Natural killer cell (primary cell): ENCODE measurements around the gene VILL. TPM values are rescaled to one million over a fixed set of nuclear protein-coding genes. Genes with fewer than 3 reads are reported as not detected.

Experiments
- ATAC-seq, 3 donors: fragments of 150-1000 bp in 2 of 3; fragments of 200-7000 bp in 1 of 3; cut with Tn5 transposase; 1 replicate in 1 of 3; 2 replicates in 2 of 3; pipeline ENCODE4 v1.10.0; 2021; ENCODE audit warnings: mild to moderate bottlenecking in 2 of 3, moderate library complexity in 2 of 3
- DNase-seq, 2 donors: peaks; one replicate each; pipeline versions ENCODE4 v3.0.0 to v3.0.0-alpha.2; 2013 to 2021; ENCODE audit warnings: mixed read lengths in 1 of 2
- H3K27ac ChIP-seq: one replicate; pipeline ENCODE4 v1.5.1; 2013; ENCODE audit warnings: mild to moderate bottlenecking, low read length
- H3K27me3 ChIP-seq: one replicate; pipeline ENCODE4 v1.6.1; 2013; ENCODE audit warnings: low read length; ENCODE audit not compliant: control insufficient read depth, insufficient read depth
- H3K36me3 ChIP-seq: one replicate; pipeline ENCODE4 v1.6.1; 2013; ENCODE audit warnings: low read length; ENCODE audit not compliant: control insufficient read depth, insufficient read depth
- H3K4me1 ChIP-seq: one replicate; pipeline ENCODE4 v1.6.1; 2013; ENCODE audit warnings: low read length; ENCODE audit not compliant: control insufficient read depth, insufficient read depth
- H3K4me3 ChIP-seq: one replicate; pipeline ENCODE4 v1.5.1; 2013; ENCODE audit warnings: low read length
- H3K9me3 ChIP-seq: one replicate; pipeline ENCODE4 v1.6.1; 2013; ENCODE audit warnings: low read length; ENCODE audit not compliant: control insufficient read depth, insufficient read depth
- H3K27ac Mint-ChIP-seq, 2 donors: one replicate each; pipeline ENCODE4 v1.8.0; 2022; ENCODE audit warnings: mild to moderate bottlenecking in 2 of 2, mixed read lengths in 2 of 2, moderate library complexity in 1 of 2
- H3K27me3 Mint-ChIP-seq, 2 donors: one replicate each; pipeline ENCODE4 v1.8.0; 2022; ENCODE audit warnings: low read depth in 2 of 2, mixed read lengths in 2 of 2
- H3K36me3 Mint-ChIP-seq: one replicate; pipeline ENCODE4 v1.8.0; 2022; ENCODE audit warnings: mixed read lengths
- H3K4me1 Mint-ChIP-seq, 2 donors: one replicate each; pipeline ENCODE4 v1.8.0; 2022; ENCODE audit warnings: mixed read lengths in 2 of 2
- H3K4me3 Mint-ChIP-seq: one replicate; pipeline ENCODE4 v1.8.0; 2022; ENCODE audit warnings: mild to moderate bottlenecking, moderate library complexity, mixed read lengths
- H3K9me3 Mint-ChIP-seq, 2 donors: one replicate each; pipeline ENCODE4 v1.8.0; 2022; ENCODE audit warnings: mixed read lengths in 2 of 2
- WGBS: methylation state at CpG from one replicate; pipeline ENCODE4 v1.1.7; 2013; ENCODE audit warnings: missing lambda C conversion rate; ENCODE audit not compliant: insufficient coverage; 5-methylcytosine and 5-hydroxymethylcytosine counted together
- intact Hi-C: fragments of 100-400 bp; cut with micrococcal nuclease; formaldehyde crosslinking; loops from one replicate; pipeline ENCODE4 v1.14.2; 2022
- total RNA-seq, 4 donors: library from RNA; stranded (reverse); fragments of 120-200 nt in 1 of 4; gene quantifications; one replicate each; pipeline versions ENCODE4 v1.2.3 to v1.2.4, GENCODE V29; 2013 to 2022
- TF ChIP-seq, protein P1 (sequence below): fragments of 200-600 bp; IDR thresholded peaks from one replicate; pipeline ENCODE4 v1.8.0; 2022; ENCODE audit warnings: antibody characterized with exemption

The VILL gene
- total RNA-seq, 3 donors from 2014 or later (not counting 1 experiment from before 2014, with no cell fraction given): 25.6 to 27.8 (median 26.9) TPM

DNA sequence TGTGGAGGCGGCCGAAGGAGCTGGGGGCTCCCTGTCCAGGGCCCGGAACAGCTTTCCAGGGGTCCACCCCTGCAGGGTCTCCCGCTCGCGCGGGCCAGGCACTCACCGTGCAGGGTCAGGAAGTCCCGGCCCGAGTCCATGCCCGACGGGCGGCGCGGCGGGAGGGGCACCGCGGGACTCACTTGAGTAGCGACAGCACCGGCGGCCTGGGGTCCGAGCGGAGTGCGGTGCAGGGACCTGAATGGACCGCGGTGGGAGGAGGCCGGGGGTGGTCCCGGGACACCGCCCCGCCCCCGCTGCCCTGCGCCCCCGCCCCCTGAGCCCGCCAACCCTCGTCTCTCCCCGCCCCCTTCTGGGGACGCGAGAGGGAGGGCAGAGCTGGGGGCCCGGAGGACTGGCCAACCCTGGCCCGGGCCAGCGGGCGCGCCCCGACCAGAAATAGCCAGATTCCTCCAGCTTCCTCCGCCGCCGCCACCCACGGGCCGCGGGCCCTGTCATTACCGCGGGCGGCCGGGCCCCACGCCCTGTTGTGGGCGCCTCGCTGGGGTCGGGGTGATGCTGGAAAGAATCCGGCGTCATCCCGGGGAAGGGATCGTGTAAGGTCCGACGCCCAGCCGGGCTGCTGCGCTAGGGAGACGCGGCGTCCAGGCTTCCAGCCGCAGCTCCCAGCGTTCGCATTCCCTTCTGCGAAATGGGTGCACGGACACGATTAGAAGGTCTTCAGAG, 39.0 kb downstream of the VILL start, which contains the start of gene PLCD1:
PLCD1 (minus strand) TSS at position 243 of the 726 bp plus-strand sequence; CDS start at position 140, 103 bp downstream.
- no peak within 1 kb of the TSS for H3K27ac ChIP-seq
- intact Hi-C loops: no loop called here
- peak; percentile 43 to 61 for DNase-seq

DNA sequence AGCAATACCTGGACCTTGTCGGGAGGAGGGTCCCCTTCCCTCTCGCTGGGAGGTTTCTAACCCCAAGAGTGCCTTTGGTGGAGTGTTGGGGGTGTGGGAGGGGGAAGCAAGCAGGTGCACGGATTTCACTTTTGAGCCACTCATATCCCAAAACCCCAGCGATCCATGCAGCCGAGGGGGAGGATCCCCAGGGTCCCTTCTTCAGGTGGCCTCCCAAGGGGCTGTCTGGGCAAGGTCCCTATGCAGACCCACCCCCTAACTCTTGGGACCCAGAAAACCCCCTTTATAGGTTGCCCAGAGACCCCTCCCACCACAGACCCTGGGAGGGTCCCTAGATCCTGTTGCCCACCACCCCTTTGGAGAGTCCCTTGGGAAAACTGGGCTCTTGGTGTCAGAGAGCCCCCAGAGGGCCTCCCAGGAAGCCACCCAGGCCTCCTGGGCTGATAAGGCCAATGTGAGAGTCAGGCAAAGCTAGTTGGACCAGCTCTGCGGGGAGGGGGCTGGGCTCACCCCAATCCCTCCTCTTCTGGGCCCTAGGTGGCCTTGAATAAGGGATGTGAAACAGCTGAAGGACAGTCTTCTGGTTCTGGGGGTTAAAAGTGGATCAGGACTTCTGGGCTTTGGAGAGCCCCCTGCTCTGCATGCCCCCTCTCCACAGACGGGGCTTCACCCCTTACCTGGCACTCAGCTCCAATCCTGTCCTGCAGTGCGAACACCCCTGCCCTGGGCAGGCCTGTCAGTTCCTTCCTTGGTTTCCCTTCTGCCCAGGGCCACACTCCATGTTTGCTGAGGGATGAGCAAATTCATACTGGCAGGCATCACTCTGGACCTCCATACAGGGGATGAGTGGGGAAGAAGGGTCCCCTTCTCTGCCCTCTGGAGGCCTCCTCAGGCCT, 39.8 kb downstream of the VILL start:
- Mint-ChIP-seq H3K27ac (peak overlapping the region; percentile 61 to 80), H3K4me3 (peak overlapping the region; percentile 78), H3K4me1 (peaks cover 13 to 21% of the 10 kb centered on the region in 2 donors), H3K36me3 (no peaks in the 10 kb centered on the region), H3K9me3 (no peaks in the 10 kb centered on the region), H3K27me3 (peaks cover 14 to 18% of the 10 kb centered on the region in 2 donors)
- TF ChIP-seq, protein P1, sequence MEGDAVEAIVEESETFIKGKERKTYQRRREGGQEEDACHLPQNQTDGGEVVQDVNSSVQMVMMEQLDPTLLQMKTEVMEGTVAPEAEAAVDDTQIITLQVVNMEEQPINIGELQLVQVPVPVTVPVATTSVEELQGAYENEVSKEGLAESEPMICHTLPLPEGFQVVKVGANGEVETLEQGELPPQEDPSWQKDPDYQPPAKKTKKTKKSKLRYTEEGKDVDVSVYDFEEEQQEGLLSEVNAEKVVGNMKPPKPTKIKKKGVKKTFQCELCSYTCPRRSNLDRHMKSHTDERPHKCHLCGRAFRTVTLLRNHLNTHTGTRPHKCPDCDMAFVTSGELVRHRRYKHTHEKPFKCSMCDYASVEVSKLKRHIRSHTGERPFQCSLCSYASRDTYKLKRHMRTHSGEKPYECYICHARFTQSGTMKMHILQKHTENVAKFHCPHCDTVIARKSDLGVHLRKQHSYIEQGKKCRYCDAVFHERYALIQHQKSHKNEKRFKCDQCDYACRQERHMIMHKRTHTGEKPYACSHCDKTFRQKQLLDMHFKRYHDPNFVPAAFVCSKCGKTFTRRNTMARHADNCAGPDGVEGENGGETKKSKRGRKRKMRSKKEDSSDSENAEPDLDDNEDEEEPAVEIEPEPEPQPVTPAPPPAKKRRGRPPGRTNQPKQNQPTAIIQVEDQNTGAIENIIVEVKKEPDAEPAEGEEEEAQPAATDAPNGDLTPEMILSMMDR: no peak
- intact Hi-C loops: no loop called here
- Histone ChIP-seq H3K27ac (no peak overlapping the region), H3K9me3 (no peaks in the 10 kb centered on the region), H3K4me3 (peak overlapping the region; percentile 30), H3K27me3 (peaks cover 20% of the 10 kb centered on the region), H3K36me3 (no peaks in the 10 kb centered on the region), H3K4me1 (peaks cover 37% of the 10 kb centered on the region)
- ATAC-seq (no peak), DNase-seq (no peak)
- WGBS: 65% methylated on average over 8 of the region's 8 CpGs

More for the DNA sequence above, 39.0 kb downstream of the VILL start, which contains the start of gene PLCD1:
- peak within 1 kb of the TSS; percentile 30 for H3K4me3 ChIP-seq
- Mint-ChIP-seq H3K4me3 (peak within 1 kb of the TSS; percentile 80), H3K9me3 (no peaks in the 10 kb centered on the region), H3K4me1 (peaks cover 17 to 29% of the 10 kb centered on the region in 2 donors), H3K27me3 (peaks cover 14 to 16% of the 10 kb centered on the region in 2 donors), H3K36me3 (no peaks in the 10 kb centered on the region), H3K27ac (peak within 1 kb of the TSS in 1 of 2 donors; percentile 80)
- TF ChIP-seq, protein P1: no peak
- WGBS: 4% methylated on average over 75 of the region's 75 CpGs
- H3K36me3 ChIP-seq: no peaks in the 10 kb centered on the region
- no peaks in the 10 kb centered on the region for H3K9me3 ChIP-seq
- H3K4me1 ChIP-seq: peaks cover 39% of the 10 kb centered on the region
- peak in 1 of 3 donors; percentile 6 for ATAC-seq
- H3K27me3 ChIP-seq: peaks cover 20% of the 10 kb centered on the region

DNA sequence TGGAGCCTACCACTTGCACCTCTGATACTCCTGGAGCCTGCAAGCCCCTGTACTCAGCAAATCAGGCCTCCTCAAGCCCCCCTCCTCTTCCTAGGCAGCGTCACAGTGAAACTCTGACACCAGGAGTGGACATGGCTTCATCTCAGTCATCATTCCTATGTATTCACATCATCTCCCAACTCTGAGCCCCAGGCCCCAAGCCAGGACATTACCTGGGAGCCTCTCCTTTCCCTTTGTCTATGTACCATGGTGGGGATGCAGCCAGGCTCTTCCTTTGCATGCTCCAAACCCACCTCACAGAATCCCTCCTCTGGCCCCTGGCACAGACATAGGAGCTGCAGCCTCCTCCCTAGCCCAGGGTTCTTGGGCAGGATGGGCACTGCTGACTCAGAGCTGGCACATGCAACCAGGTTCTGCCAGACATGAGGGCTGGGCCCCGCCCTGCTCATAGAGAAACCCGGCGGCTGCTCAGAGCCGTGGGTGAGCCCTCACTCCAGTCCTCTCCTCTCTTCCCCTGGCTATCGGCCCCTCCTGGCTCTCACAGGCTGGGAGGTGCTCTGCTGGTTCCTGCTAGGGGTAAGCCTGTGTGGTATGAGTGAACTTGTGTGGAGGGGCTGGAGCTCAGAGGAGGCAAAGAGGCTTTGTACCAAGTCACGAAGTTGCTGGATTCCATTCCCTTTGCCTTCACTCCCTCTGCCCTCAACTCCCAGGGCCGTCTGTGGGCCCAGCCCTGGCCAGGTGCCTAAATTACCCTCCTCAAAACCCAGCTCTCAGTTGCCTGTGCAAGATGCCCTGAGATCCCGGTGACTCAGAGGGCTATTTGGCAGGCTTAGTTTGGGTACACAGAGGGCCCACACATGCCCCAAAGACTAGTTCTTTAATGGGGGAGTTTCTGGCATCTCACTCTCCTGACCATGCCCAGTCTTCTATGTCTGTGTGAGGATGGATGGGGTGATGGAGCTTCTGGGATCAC, 40.7 kb downstream of the VILL start:
- no peak overlapping the region for H3K4me3 ChIP-seq
- H3K27me3 Mint-ChIP-seq: peaks cover 14 to 18% of the 10 kb centered on the region in 2 donors
- peak overlapping the region; percentile 78 for H3K4me3 Mint-ChIP-seq
- no peak overlapping the region for H3K27ac ChIP-seq
- H3K9me3 Mint-ChIP-seq: no peaks in the 10 kb centered on the region
- 70% methylated on average over 8 of the region's 9 CpGs for WGBS
- peaks cover 28% of the 10 kb centered on the region for H3K4me1 ChIP-seq
- intact Hi-C loops: no loop called here
- DNase-seq: peak in 1 of 2 donors; percentile 56
- H3K36me3 Mint-ChIP-seq: no peaks in the 10 kb centered on the region
- peaks cover 6 to 14% of the 10 kb centered on the region in 2 donors for H3K4me1 Mint-ChIP-seq
- H3K9me3 ChIP-seq: no peaks in the 10 kb centered on the region
- H3K27me3 ChIP-seq: peaks cover 20% of the 10 kb centered on the region
- TF ChIP-seq, protein P1: no peak
- ATAC-seq: peak; percentile 26 to 39 (median 28)
- peak overlapping the region; percentile 61 to 80 for H3K27ac Mint-ChIP-seq
- H3K36me3 ChIP-seq: no peaks in the 10 kb centered on the region
